HG03039 (cell line): ENCODE measurements around the gene CYBRD1.

Experiments
- ATAC-seq: cut with Tn5 transposase; IDR thresholded peaks from one replicate; pipeline ENCODE4 v1.9.1; 2021; ENCODE audit warnings: mild to moderate bottlenecking, moderate library complexity; ENCODE audit not compliant: unreplicated experiment

Gene CYBRD1

GRCh38 chr2:171598713-171599319, 76.5 kb downstream of the CYBRD1 start:
- peak; percentile 86 for ATAC-seq

- ATAC-seq: no peak
These were observed 77.9 kb downstream of the CYBRD1 start for GRCh38 chr2:171600126-171600525.

DNA sequence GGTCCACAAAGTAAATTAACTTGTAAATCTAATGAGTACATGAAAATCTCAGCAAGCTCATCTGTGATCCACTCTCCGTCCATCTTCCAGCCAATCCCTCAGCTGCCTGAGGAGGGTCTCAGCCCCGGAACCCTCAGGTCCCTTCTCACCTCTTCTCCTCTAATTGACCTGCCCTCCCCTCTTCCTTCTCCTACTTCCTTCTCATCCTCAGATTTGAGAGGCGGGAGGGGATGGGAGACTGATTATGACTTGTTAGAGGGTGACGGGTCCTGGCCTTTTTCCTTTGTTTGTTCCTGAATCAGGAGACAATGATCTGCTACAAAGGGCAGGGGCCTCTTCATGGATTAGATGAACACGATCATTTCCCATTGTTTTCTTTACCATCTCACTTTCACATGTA, 80.1 kb downstream of the CYBRD1 start:
- ATAC-seq: no peak
